Activated CD8-positive, alpha-beta T cell treated with anti-CD3 and anti-CD28 coated beads for 36 hours (primary cell): ENCODE results near the gene RTP1. TPM values are rescaled to one million over a fixed set of nuclear protein-coding genes. Genes with fewer than 3 reads are reported as not detected.

Experiments used
- ATAC-seq: fragments of 200-7000 bp; cut with Tn5 transposase; one replicate; pipeline ENCODE4 v1.10.0; 2021; ENCODE audit warnings: mild to moderate bottlenecking, moderate library complexity
- CTCF ChIA-PET: fragments of 350-600 bp; sonication (Branson Sonifier 250); formaldehyde crosslinking; loops from one replicate; lab custom pipeline; 2021; ENCODE audit warnings: antibody characterized with exemption; lab: Charles Lee
- POLR2A ChIA-PET: fragments of 350-600 bp; sonication (Branson Sonifier 250); formaldehyde crosslinking; loops from one replicate; lab custom pipeline; 2021; ENCODE audit warnings: antibody characterized with exemption; lab: Charles Lee
- DNase-seq: peaks from one replicate; pipeline ENCODE4 v3.0.0-alpha.2; 2020
- H3K27ac Mint-ChIP-seq: one replicate; pipeline ENCODE4 v1.8.0; 2021; ENCODE audit warnings: mild to moderate bottlenecking, mixed read lengths
- H3K27me3 Mint-ChIP-seq: one replicate; pipeline ENCODE4 v1.8.0; 2021; ENCODE audit warnings: mixed read lengths
- H3K36me3 Mint-ChIP-seq: one replicate; pipeline ENCODE4 v1.8.0; 2021; ENCODE audit warnings: low read depth, mixed read lengths
- H3K4me1 Mint-ChIP-seq: one replicate; pipeline ENCODE4 v1.8.0; 2021; ENCODE audit warnings: low read depth, mixed read lengths
- H3K4me3 Mint-ChIP-seq: one replicate; pipeline ENCODE4 v1.8.0; 2021; ENCODE audit warnings: mild to moderate bottlenecking, moderate library complexity, mixed read lengths
- H3K9me3 Mint-ChIP-seq: one replicate; pipeline ENCODE4 v1.8.0; 2021; ENCODE audit warnings: mixed read lengths
- intact Hi-C: fragments of 100-400 bp; cut with micrococcal nuclease; formaldehyde crosslinking; loops from one replicate; pipeline ENCODE4 v1.10.0; 2022
- total RNA-seq, 2 experiments: library from RNA; stranded (reverse); gene quantifications; one replicate each; pipeline ENCODE4 v1.2.3, GENCODE V29; 2021
- TF ChIP-seq, protein P1 (sequence below): fragments of 200-600 bp; IDR thresholded peaks from one replicate; pipeline ENCODE4 v1.8.0; 2022; ENCODE audit warnings: antibody characterized with exemption, mild to moderate bottlenecking

RTP1 gene
- total RNA-seq, 2 experiments from 2014 or later: not detected

DNA sequence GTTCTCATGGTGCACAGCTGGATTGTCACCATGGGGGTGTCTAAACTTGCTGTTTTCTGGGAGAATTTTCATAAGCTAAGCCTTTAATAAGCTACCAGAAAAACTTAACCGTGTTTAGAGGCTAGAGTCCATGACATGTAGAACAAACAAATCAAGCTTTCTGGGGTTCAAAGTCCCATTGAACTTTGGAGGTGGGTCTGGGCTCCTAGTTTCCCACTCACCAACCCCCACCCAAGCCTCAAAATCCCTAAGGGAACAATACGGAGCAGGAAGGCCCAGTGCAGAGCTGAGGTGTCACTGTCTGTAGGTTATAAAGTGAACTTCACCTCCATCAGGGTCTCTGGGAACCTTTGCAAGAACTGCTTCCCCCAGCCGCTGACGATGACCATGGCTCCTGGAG, 25.5 kb downstream of the RTP1 start:
- Mint-ChIP-seq H3K4me3 (no peak overlapping the region), H3K27me3 (peaks cover 3% of the 10 kb centered on the region), H3K4me1 (no peaks in the 10 kb centered on the region), H3K27ac (no peak overlapping the region), H3K9me3 (no peaks in the 10 kb centered on the region), H3K36me3 (no peaks in the 10 kb centered on the region)
- ChIA-PET POLR2A (no interaction called here), CTCF (interaction anchor here (0.9 to 3.5 kb wide), 4 partner anchors 13 to 456 kb away, joined by 3 to 16 read pairs (median 9); no protein-coding TSS in a partner anchor)
- intact Hi-C loops: loop anchor here (5.0 to 10.0 kb wide), 3 partner anchors 94 to 490 kb away; partner anchors contain the start of gene SST
- ATAC-seq (no peak), DNase-seq (no peak)
- TF ChIP-seq, protein P1, sequence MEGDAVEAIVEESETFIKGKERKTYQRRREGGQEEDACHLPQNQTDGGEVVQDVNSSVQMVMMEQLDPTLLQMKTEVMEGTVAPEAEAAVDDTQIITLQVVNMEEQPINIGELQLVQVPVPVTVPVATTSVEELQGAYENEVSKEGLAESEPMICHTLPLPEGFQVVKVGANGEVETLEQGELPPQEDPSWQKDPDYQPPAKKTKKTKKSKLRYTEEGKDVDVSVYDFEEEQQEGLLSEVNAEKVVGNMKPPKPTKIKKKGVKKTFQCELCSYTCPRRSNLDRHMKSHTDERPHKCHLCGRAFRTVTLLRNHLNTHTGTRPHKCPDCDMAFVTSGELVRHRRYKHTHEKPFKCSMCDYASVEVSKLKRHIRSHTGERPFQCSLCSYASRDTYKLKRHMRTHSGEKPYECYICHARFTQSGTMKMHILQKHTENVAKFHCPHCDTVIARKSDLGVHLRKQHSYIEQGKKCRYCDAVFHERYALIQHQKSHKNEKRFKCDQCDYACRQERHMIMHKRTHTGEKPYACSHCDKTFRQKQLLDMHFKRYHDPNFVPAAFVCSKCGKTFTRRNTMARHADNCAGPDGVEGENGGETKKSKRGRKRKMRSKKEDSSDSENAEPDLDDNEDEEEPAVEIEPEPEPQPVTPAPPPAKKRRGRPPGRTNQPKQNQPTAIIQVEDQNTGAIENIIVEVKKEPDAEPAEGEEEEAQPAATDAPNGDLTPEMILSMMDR: no peak

GRCh38 chr3:187223799-187224198, 26.5 kb downstream of the RTP1 start:
- no peaks in the 10 kb centered on the region for H3K36me3 Mint-ChIP-seq
- DNase-seq (no peak), ATAC-seq (no peak)
- H3K27me3 Mint-ChIP-seq: peaks cover 3% of the 10 kb centered on the region
- no peak overlapping the region for H3K27ac Mint-ChIP-seq
- TF ChIP-seq, protein P1: no peak
- H3K4me1 Mint-ChIP-seq: no peaks in the 10 kb centered on the region
- ChIA-PET POLR2A (no interaction called here), CTCF (interaction anchor here (1.2 to 3.5 kb wide), 3 partner anchors 13 to 455 kb away, joined by 4 to 16 read pairs (median 14); no protein-coding TSS in a partner anchor)
- H3K4me3 Mint-ChIP-seq: no peak overlapping the region
- intact Hi-C loops: loop anchor here (5.0 to 10.0 kb wide), 3 partner anchors 94 to 489 kb away; partner anchors contain the start of gene SST
- no peaks in the 10 kb centered on the region for H3K9me3 Mint-ChIP-seq

- no peak overlapping the region for H3K4me3 Mint-ChIP-seq
- H3K27ac Mint-ChIP-seq: no peak overlapping the region
- TF ChIP-seq, protein P1: no peak
- intact Hi-C loops: loop anchor here (10.0 kb wide), 1 partner anchor 447 kb away; the partner anchor contains the start of gene SST
- no peaks in the 10 kb centered on the region for H3K9me3 Mint-ChIP-seq
- DNase-seq (no peak), ATAC-seq (no peak)
- POLR2A ChIA-PET: no interaction called here
- H3K36me3 Mint-ChIP-seq: no peaks in the 10 kb centered on the region
- H3K27me3 Mint-ChIP-seq: peaks cover 5% of the 10 kb centered on the region
- H3K4me1 Mint-ChIP-seq: no peaks in the 10 kb centered on the region
- CTCF ChIA-PET: interaction anchor here (0.8 to 1.2 kb wide), 2 partner anchors 67 to 91 kb away, joined by 3 read pairs; no protein-coding TSS in a partner anchor
These were observed 30.5 kb downstream of the RTP1 start for GRCh38 chr3:187227658-187228258.

DNA sequence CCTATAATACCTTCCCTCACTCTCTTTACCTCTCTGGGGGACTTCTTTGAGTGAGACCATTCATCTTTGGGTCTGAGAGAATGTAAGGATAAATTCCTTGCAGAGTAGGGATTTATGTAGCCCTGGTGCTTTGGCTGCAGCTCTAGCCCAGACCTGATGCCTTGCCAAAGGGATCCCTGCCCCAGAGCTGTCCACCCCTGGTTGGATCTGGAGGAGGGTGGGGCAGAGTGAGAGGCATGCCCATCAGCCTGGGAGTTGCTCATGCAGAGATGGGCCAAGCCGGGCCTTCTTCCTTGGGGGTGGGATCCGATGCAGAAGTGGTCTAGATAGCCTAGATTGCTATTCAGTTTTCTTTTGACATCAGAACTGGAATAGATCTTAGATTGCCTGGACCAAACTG, 31.5 kb downstream of the RTP1 start:
- ChIA-PET POLR2A (no interaction called here), CTCF (no interaction called here)
- no peaks in the 10 kb centered on the region for H3K4me1 Mint-ChIP-seq
- DNase-seq (no peak), ATAC-seq (no peak)
- H3K4me3 Mint-ChIP-seq: no peak overlapping the region
- intact Hi-C loops: loop anchor here (10.0 kb wide), 1 partner anchor 446 kb away; the partner anchor contains the start of gene SST
- H3K27ac Mint-ChIP-seq: no peak overlapping the region
- peaks cover 5% of the 10 kb centered on the region for H3K27me3 Mint-ChIP-seq
- TF ChIP-seq, protein P1: no peak
- H3K9me3 Mint-ChIP-seq: no peaks in the 10 kb centered on the region
- H3K36me3 Mint-ChIP-seq: no peaks in the 10 kb centered on the region

GRCh38 chr3:187230011-187230410, 32.7 kb downstream of the RTP1 start:
- Mint-ChIP-seq H3K36me3 (no peaks in the 10 kb centered on the region), H3K4me3 (no peak overlapping the region), H3K27me3 (peaks cover 5% of the 10 kb centered on the region), H3K9me3 (no peaks in the 10 kb centered on the region), H3K27ac (no peak overlapping the region), H3K4me1 (no peaks in the 10 kb centered on the region)
- intact Hi-C loops: no loop called here
- no peak for ATAC-seq
- TF ChIP-seq, protein P1: no peak
- POLR2A ChIA-PET: no interaction called here
- no peak for DNase-seq
- CTCF ChIA-PET: interaction anchor here (0.6 to 1.3 kb wide), 2 partner anchors 88 to 159 kb away, joined by 3 to 6 read pairs; no protein-coding TSS in a partner anchor
